Measurements from ENCODE around the gene TAF4.
A peak's percentile ranks its signal among the peaks of the same experiment; 100 is the strongest.
"Not testable (repeated sequence)": the region's sequence is repeated elsewhere in the genome, so short reads cannot be mapped to it uniquely, and the experiment has no call there.

TAF4 gene, protein sequence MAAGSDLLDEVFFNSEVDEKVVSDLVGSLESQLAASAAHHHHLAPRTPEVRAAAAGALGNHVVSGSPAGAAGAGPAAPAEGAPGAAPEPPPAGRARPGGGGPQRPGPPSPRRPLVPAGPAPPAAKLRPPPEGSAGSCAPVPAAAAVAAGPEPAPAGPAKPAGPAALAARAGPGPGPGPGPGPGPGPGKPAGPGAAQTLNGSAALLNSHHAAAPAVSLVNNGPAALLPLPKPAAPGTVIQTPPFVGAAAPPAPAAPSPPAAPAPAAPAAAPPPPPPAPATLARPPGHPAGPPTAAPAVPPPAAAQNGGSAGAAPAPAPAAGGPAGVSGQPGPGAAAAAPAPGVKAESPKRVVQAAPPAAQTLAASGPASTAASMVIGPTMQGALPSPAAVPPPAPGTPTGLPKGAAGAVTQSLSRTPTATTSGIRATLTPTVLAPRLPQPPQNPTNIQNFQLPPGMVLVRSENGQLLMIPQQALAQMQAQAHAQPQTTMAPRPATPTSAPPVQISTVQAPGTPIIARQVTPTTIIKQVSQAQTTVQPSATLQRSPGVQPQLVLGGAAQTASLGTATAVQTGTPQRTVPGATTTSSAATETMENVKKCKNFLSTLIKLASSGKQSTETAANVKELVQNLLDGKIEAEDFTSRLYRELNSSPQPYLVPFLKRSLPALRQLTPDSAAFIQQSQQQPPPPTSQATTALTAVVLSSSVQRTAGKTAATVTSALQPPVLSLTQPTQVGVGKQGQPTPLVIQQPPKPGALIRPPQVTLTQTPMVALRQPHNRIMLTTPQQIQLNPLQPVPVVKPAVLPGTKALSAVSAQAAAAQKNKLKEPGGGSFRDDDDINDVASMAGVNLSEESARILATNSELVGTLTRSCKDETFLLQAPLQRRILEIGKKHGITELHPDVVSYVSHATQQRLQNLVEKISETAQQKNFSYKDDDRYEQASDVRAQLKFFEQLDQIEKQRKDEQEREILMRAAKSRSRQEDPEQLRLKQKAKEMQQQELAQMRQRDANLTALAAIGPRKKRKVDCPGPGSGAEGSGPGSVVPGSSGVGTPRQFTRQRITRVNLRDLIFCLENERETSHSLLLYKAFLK

DNA sequence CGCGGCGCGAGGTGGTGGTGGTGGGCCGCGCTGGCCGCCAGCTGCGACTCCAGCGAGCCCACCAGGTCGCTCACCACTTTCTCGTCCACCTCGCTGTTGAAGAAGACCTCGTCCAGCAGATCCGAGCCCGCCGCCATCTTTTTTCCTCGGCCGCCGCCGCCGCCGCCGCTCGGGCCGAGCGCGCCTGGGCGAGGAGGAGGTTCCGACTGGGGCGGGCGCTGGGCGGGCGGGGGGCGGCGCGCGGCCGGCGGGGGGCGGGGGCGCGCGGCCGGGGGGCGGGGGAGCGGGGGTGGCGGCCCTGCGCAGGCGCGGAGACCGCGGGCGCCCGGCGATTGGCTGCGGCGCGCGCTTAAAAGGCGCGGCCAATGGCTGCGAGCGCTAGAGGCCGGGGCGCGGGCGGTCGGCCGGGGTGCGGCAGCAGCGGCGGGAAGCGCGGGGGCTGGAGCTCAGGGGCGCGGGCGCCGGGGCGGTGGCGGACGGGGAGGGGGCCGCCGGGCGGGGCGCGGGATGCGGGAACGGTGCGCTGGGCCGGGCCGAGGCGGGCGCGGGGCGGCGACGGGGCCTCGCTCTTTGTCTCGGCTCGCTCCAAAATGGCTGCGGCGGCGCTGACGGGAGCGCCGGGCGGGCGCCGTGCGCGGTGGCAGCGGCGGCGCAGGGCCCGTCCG is at the start of gene TAF4:
Gene TAF4, minus strand, starts transcription at position 208 of the 665 bp plus-strand sequence. Its CDS starts 71 bp downstream, at position 137.
- DNase-seq, result peak; percentile 77 to 85

DNA sequence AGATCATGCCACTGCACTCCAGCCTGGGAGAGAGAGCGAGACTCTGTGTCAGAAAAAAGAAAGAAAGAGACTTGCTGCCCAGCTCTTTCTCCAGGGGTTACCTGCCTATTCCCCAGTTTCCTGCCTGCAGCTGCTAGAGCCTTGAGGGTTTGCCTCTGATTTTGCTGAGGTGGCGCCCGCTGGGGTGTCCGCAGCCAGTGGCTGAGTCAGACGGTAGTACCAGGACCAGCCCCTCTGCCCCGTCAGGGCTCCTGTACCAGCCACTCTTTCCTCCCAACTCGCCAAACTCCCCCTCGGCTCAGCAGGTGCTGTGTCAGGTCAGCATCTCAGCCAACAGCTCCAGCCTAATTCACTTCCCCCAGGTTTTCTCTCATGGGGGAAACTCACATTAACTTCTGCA is 49.2 kb upstream of the TAF4 start:
- no peak for DNase-seq

DNA sequence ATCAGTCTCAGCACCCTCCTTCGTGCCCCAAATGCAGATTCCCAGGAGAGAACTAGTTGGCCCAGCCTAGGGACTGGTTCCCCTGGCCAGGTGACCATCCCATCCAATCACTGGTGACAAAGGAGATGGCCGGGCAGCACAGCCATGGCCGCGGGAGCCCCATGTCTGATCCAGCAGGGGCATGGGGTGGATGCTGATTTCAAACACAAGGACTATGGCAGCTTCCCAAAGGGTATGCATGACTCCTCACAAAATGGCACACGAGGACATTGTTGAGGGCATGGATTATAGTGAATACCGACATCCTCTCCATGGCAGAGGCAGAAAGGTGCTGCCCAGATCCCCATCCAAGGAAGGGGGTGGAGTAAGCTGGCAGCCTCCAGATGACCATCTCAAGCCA is 46.7 kb upstream of the TAF4 start:
- no peak for DNase-seq

DNA sequence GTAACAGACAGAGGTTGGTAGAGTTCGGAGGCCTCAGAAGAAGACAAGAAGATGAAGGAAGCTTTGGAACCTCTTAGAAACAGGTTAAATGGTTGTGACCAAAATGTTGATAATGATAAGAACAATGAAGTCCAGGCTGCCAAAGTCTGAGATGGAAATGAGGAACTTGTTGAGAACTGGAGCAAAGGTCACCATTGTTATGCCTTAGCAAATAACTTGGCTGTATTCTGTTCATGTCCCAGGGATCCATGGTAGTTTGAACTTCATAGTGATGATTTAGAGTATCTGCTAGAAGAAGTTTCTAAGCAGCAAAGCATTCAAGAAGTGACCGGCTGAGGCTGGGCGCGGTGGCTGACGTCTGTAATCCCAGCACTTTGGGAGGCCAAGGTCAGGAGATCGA is 45.5 kb upstream of the TAF4 start:
- no peak for DNase-seq

DNA sequence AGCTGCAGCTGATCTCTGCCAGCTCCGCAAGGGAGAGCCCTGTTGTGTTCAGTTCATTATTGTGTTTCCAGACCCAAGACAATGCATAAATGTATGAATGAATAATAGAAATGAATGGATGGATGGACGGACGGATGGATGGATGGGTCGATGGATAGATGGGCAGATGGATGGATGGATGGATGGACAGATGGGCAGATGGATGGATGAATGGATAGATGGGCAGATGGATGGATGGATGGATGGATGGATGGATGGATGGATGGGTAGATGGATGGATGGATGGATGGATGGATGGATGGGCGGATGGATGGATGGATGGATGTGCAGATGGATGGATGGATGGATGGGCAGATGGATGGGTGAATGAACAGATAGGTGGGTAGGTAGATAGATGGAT is 39.9 kb upstream of the TAF4 start:
- no peak for DNase-seq

DNA sequence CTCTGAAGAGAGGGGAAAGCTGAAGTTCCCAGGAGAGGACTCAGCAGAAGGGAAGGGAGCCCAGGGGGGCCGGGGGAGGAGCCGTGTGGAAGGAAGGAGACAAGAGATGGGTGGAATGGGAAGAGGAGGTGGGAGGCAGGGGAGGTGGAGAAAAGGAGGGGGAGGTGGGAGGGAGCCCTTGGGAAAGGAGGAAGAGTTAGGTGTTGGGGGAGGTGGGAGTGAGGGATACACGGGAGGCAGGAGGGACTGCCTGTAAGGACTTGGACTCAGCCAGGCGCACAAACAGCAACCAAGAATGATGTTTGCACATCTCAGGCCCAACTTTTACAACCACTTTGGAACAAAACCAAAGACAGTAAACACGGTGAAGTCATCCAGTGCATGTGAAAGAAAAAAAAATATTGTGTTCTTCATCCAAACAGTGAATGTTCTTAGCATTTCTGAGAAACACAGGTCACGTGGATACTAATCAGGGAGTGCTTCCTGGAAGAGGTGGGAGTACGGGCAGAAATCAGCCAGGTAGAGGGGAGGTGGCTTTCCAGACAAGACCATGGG is 39.2 kb upstream of the TAF4 start:
- no peak for DNase-seq

DNA sequence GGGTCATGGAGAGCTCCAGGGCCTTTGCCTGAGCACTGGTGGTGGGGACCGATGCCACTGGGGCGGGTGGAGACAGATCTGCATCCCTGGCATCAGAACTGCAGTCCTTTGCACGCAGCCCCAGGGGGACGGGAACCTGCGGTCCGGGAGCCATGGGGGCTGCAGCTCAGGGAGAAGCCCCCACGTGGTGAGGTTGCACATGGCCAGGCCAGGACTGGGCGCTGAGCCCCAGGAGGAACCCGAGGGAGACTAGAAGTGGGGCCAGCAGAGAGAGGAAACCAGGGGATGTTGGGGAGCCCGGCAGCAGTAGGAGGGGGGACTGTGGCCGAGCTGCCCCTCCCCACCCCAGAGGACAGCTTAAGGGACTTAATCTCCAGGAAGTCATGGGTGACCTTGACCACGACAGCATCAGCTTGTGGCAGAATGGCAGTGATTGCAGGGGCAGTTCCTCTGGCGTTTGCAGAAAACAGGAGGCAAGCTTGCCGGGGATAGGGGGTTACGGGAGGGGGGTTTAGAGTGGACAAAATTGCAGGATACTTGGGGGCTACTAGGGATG is 38.6 kb upstream of the TAF4 start:
- DNase-seq, result no peak

DNA sequence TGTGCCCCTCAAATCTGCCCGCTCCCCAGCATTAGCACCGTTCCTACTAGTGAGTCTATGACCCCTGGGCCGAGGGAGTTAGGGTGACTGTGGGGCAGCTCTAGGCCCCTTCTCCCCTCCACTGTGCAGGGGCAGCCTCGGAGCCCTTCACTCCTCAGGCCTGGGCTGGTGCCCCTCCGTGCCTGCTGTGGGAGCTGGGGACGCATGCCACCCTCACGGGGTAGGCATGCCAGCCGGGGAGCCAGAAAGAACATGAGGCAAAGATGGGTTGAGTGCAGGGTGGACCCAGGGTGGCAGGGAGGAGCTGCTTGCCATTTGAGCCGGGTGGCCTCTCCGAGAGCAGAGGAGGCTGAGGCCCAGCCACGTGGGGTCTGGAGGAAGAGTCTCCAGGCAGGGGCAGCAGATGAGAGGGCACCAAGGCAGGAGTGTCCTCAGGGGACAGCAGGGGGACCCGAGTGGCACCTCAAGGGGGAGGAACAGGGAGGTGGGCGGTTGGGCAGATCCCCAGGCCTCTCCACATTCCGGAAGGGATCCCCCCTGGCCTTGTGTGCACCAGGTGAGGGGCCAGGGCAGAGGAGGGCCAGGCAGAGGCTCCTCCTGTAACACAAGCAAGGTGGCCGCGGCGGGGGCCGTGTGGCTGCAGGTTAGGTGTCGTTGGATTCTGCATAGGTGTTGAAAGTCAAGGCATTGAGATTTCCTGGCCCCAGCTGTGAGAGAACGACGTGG is 38.0 kb upstream of the TAF4 start:
- DNase-seq, result no peak

DNA sequence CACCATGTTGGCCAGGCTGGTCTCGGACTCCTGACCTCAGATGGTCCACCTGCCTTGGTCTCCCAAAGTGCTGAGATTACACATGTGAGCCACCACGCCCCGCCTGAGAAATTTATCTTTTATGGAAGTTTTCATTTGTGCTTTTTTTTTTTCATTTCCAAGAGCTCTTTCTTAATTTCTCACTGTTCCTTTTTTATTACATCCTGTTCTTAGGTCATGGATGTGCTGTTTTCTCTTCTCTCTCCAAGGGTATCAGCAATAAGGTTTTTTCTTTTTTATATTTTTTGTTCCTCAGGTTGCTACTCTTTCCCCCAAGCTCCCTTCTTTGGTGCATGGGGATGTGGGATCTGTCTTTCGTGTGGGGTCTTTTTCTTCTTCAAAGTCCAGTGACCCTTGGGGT is 35.4 kb upstream of the TAF4 start:
- DNase-seq, result no peak

DNA sequence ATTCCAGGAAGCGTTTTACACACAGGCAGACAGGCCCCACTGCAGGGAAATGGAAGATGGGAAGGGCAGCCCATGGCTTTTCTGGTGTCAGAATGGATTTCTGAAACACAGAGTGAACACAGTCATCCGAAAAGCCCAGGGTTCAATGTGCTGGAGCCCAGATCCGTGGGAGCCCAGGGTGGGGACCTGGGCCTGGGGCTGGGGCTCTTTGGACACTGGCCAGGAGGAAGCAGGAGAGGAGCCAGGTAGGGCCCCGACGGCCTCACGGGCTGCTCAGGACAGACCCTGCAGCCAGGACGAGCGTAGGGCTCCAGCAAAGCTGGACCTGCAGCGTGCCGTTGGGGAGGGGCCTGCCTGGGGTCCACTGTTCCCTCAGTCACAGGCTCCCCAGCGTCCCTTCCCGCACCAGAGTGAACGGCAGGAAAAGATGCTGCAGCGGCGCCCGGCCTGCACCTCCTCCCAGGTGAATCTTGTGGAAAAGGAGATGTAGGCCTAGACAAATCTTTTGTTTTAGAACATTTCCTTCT is 32.3 kb upstream of the TAF4 start:
- no peak for DNase-seq

DNA sequence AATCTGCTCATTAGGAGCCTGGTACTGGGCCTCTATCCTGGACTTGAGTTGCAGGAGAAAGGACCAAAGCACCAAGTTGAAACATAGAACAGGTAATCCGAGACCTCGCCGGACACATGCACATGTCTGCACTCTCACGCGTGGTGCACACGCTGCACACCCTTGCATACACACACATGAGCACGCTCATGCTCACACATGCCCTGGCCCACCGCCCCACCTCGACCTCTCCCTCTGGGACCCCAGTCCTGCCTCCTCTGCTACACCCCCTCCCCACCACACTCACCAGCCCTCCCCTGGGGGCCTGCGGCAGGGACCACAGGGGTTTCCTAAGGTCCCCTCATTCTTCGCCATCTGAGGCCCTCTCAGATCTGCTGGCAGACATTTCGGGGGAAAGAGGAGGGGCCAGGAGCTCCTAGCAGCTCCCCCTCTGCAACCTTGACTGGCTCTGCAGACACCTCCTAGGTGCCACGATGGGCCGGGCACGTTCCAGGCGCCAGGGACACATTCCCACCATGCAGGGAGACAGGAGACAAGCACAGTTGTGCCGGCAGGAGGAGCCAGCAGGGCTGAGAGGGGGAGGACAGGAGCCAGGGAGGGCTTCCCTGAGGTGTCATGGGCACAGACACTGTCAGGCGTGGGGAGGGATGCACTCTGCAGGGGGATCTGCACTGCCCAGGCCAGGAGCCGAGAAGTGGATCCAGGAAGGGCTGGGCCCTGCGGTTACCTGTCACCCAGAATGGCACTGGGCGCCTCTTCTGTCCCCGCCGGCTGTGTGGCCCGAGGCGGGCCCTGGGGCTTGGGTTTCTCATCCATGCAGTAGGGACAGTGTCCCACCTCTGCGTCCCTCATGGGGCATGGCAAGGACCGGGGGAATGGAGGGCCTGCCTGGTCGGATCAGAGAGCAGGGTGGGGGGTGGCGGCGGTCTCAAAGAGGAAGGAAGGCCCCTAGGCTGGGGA is 31.0 kb upstream of the TAF4 start:
- no peak for DNase-seq

DNA sequence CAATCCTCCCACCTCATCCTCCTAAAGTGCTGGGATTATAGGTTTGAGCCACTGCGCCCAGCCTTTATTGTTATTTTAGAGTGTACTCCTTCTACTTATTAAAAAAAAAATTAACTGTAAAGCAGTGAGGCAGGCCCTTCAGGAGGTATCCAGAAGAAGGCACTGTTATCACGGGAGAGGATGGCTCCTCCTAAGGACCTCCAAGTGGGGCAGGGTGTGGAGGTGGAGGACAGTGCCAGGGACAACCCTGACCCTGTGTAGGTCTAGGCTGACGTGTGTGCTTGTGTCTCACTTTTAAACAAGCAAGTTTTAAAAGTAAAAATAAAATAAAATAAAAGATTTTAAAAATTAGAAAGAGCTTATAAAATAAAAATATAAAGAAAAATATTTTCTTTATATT is 23.7 kb upstream of the TAF4 start:
- DNase-seq, result no peak

DNA sequence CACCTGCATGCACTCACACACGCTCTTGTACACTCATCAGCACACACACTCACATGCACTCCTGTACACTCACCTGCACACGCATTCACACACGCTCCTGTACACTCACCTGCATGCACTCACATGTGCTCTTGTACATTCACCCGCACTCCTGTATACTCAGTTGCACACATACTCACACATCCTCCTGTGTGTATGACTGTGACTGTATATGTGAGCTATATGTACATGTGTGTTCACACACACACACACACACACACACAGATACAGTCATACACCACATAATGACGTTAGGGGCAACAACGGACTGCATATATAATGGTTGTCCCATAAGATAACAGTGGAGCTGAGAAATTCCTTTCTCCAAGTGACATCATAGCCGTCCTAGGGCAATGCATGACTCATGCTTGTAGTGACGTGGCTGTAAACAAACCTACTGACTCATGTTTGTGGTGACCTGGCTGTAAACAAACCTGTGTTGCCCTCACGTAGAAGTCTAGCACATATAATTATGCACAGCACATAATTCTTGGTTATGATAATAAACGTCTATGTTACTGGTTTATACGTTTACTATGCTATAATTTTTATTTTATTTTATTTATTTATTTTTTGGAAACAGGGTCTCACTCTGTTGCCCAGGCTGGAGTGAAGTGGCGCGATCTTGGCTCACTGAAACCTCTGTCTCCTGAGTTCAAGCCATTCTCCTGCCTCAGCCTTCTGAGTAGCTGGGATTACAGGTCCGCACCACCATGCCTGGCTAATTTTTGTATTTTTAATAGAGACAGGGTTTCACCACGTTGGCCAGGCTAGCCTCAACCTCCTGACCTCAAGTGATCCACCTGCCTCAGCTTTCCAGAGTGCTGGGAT is 22.8 kb upstream of the TAF4 start:
- no peak for DNase-seq

DNA sequence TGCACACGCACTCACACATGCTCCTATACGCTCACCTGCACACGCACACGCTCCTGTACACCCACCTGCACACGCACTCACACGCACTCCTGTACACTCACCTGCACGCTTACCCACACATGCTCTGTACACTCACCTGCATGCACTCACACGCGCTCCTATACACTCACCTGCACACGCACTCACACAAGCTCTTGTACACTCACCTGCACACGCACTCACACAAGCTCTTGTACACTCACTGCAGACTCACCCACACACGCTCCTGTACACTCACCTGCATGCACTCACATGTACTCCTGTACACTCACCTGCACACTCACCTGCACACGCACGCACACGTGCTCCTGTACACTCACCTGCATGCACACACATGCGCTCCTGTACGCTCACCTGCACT is 22.0 kb upstream of the TAF4 start:
- DNase-seq, result no peak

DNA sequence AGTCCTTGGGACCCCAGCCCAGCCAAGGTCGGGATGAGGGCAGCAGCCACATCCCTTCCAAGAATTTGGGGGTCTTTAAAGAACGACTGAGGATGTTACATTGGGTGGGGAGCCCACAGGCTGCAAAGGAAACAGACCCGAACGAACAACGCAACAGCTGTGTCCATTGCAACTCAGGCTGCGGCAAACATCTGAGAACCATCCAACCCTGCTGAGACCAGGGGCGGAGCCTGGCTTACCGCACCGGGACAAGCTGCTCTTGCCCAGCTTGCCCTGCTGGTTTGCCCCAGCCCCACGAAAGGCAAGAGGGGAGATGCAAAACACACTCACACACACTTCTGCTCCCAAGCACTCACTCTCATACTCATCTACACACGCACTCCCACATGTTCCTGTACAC is 21.5 kb upstream of the TAF4 start:
- DNase-seq, result no peak

DNA sequence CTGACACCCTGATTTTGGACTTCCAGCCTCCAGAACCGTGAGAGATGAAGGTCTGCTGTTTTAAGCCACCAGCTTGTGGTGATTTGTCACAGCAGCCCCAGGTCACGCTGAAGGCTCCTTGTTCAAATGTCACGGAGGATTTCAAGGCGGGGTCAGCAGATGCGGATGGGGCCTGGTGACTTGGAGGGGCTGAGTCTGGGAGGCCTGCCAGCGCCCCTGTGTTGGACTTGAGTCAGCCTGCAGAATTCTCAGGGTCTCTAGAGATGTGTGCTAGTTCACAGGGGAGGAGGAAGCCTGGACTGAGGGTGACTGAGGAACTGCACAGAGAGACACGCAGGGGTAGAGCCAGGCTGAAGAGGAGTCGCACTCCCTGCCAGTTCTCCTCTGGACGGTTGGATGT is 19.5 kb upstream of the TAF4 start:
- no peak for DNase-seq

DNA sequence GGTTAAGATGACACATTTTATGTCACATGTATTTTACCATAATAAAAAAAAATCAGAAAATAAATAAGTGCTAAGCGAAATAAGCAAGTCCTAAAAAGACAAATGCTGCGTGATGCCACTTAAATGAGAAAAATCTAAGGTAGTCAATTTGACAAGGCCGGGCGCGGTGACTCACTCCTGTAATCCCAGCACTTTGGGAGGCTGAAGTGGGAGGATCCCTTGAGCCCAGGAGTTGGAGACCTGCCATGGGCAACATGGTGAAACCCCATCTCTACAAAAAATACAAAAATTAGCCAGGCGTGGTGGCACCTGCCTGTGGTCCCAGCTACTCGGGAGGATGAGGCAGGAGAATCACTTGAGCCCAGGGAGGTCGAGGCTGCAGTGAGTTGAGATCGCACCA is 18.5 kb upstream of the TAF4 start:
- DNase-seq, result not testable (repeated sequence)

DNA sequence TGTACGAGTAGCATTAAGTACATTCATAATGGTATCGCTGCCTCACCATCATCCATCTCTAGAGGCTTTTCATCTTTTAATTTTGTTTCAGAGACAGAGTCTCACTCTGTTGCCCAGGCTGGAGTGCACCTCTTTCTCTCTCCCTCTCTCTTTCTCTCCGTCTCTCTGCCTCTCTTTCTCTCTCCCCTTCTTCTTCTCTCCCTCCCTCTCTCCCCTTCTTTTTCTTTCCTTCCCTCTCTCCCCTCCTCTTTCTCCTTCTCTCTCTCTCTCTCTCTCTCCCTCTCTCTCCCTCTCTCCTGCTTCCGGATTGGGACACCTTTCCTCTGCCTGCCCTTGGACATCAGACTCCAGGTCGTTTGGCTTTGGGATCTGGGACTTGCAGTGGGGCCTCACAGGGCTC is 17.6 kb upstream of the TAF4 start:
- DNase-seq, result no peak

Data from NCI-H1930 (cell line).